SK-N-SH treated with all-trans-retinoic acid at 6 μM for 48 hours (cell line): ENCODE measurements around the gene ACSS3.

Experiments used
- ATAC-seq: fragments of 200-7000 bp; cut with Tn5 transposase; 3 replicates; pipeline ENCODE4 v1.9.1; 2020; ENCODE audit warnings: mild to moderate bottlenecking, moderate library complexity
- ARNTL ChIP-seq: fragments of 450-650 bp; formaldehyde crosslinking; IDR thresholded peaks from 2 replicates; pipeline ENCODE4 v1.5.0; 2020; ENCODE audit warnings: low read depth, mild to moderate bottlenecking, moderate library complexity, borderline replicate concordance
- BACH2 ChIP-seq: fragments of 250-450 bp; sonication (Bioruptor Pico); IDR thresholded peaks from 2 replicates; pipeline ENCODE4 v1.9.0; 2021; ENCODE audit warnings: mild to moderate bottlenecking, borderline replicate concordance
- CSDC2 ChIP-seq: fragments of 250-450 bp; sonication (Bioruptor Pico); IDR thresholded peaks from 2 replicates; pipeline ENCODE4 v1.5.0; 2020; ENCODE audit warnings: mild to moderate bottlenecking, moderate library complexity
- ESRRG ChIP-seq: fragments of 250-450 bp; sonication (Bioruptor Pico); IDR thresholded peaks from 2 replicates; pipeline ENCODE4 v1.6.1; 2021; ENCODE audit warnings: mild to moderate bottlenecking
- GLIS3 ChIP-seq: fragments of 250-450 bp; sonication (Bioruptor Pico); IDR thresholded peaks from 2 replicates; pipeline ENCODE4 v1.5.0; 2020; ENCODE audit warnings: mild to moderate bottlenecking, moderate library complexity
- ISL1 ChIP-seq: fragments of 250-450 bp; sonication (Bioruptor Pico); IDR thresholded peaks from 2 replicates; pipeline ENCODE4 v2.1.2; 2022; ENCODE audit warnings: mild to moderate bottlenecking, moderate library complexity
- OSR1 ChIP-seq: fragments of 250-450 bp; sonication (Bioruptor Pico); IDR thresholded peaks from 2 replicates; pipeline ENCODE4 v1.8.0; 2022; ENCODE audit warnings: moderate library complexity, mild to moderate bottlenecking, inconsistent platforms
- PPARA ChIP-seq: fragments of 250-450 bp; sonication (Bioruptor Pico); IDR thresholded peaks from 2 replicates; pipeline ENCODE4 v1.5.0; 2020; ENCODE audit warnings: mild to moderate bottlenecking, borderline replicate concordance
- SNAI2 ChIP-seq: fragments of 250-450 bp; sonication (Bioruptor Pico); IDR thresholded peaks from 2 replicates; pipeline ENCODE4 v1.5.0; 2020; ENCODE audit warnings: mild to moderate bottlenecking, moderate library complexity
- TCF4 ChIP-seq: fragments of 250-450 bp; sonication (Bioruptor Pico); IDR thresholded peaks from 2 replicates; pipeline ENCODE4 v1.8.0; 2021; ENCODE audit warnings: mild to moderate bottlenecking, moderate library complexity, borderline replicate concordance
- TOX ChIP-seq: fragments of 250-450 bp; sonication (Bioruptor Pico); IDR thresholded peaks from 2 replicates; pipeline ENCODE4 v1.8.0; 2021; ENCODE audit warnings: mild to moderate bottlenecking, moderate library complexity, borderline replicate concordance
- ZC3H10 ChIP-seq: fragments of 250-450 bp; sonication (Bioruptor Pico); IDR thresholded peaks from 2 replicates; pipeline ENCODE4 v1.5.1; 2021; ENCODE audit warnings: mild to moderate bottlenecking, moderate library complexity
- ZFP3 ChIP-seq: fragments of 250-450 bp; sonication (Bioruptor Pico); IDR thresholded peaks from 2 replicates; pipeline ENCODE4 v1.5.0; 2020; ENCODE audit warnings: mild to moderate bottlenecking, moderate library complexity
- ZNF565 ChIP-seq: fragments of 450-650 bp; formaldehyde crosslinking; conservative IDR thresholded peaks from 2 replicates; pipeline ENCODE4 v1.5.0; 2020; ENCODE audit warnings: low read depth, mild to moderate bottlenecking, moderate library complexity
- ZNF70 ChIP-seq: fragments of 450-650 bp; formaldehyde crosslinking; IDR thresholded peaks from 2 replicates; pipeline ENCODE4 v1.5.0; 2020; ENCODE audit warnings: mild to moderate bottlenecking, moderate library complexity
- ZNF8 ChIP-seq: fragments of 450-650 bp; formaldehyde crosslinking; IDR thresholded peaks from 2 replicates; pipeline ENCODE4 v1.5.0; 2020; ENCODE audit warnings: mild to moderate bottlenecking, moderate library complexity
- TF ChIP-seq, protein P1 (sequence below): fragments of 250-450 bp; sonication (Bioruptor Pico); IDR thresholded peaks from 2 replicates; pipeline ENCODE4 v1.5.0; 2020; ENCODE audit warnings: mild to moderate bottlenecking, moderate library complexity
- TF ChIP-seq, protein P2 (sequence below): fragments of 250-450 bp; sonication (Bioruptor Pico); IDR thresholded peaks from 2 replicates; pipeline ENCODE4 v1.8.0; 2020; ENCODE audit warnings: mild to moderate bottlenecking, moderate library complexity, borderline replicate concordance
- TF ChIP-seq, protein P3 (sequence below): fragments of 250-450 bp; sonication (Bioruptor Pico); IDR thresholded peaks from 2 replicates; pipeline ENCODE4 v1.5.1; 2020; ENCODE audit warnings: low read depth, mild to moderate bottlenecking, moderate library complexity
- TF ChIP-seq, protein P4 (sequence below): fragments of 250-450 bp; sonication (Bioruptor Pico); IDR thresholded peaks from 2 replicates; pipeline ENCODE4 v1.5.1; 2021; ENCODE audit warnings: mild to moderate bottlenecking, moderate library complexity
- TF ChIP-seq, protein P5 (sequence below): fragments of 250-450 bp; sonication (Bioruptor Pico); IDR thresholded peaks from 2 replicates; pipeline ENCODE4 v1.8.0; 2021; ENCODE audit warnings: low read depth, mild to moderate bottlenecking, moderate library complexity, borderline replicate concordance

Gene ACSS3

DNA sequence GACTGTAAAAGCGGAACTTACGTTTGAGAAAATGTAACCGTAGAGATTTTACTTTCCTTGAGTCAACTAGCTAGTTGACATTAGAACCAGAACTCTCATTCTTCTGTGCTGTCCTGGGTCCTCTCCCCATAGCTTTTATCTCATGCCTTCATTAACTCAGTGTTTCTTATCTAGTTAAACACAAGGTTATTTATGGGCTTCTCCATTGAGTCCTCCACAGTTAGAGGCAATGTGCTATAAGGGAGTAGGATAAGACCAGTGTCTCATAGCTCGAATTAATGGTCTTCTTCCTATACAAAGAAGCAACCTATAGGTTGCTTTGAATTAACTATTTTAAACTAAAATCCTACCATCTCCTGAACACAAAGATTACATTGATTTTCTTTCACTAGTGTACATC lies 129.8 kb downstream of the ACSS3 start:
- TF ChIP-seq ZNF70 (no peak), ZFP3 (CRISPR knock-in tag) (no peak), OSR1 (CRISPR knock-in tag) (no peak), TCF4 (CRISPR knock-in tag) (no peak), ESRRG (CRISPR knock-in tag) (no peak), PPARA (no peak), ZC3H10 (CRISPR knock-in tag) (no peak)
- TF ChIP-seq, protein P1, sequence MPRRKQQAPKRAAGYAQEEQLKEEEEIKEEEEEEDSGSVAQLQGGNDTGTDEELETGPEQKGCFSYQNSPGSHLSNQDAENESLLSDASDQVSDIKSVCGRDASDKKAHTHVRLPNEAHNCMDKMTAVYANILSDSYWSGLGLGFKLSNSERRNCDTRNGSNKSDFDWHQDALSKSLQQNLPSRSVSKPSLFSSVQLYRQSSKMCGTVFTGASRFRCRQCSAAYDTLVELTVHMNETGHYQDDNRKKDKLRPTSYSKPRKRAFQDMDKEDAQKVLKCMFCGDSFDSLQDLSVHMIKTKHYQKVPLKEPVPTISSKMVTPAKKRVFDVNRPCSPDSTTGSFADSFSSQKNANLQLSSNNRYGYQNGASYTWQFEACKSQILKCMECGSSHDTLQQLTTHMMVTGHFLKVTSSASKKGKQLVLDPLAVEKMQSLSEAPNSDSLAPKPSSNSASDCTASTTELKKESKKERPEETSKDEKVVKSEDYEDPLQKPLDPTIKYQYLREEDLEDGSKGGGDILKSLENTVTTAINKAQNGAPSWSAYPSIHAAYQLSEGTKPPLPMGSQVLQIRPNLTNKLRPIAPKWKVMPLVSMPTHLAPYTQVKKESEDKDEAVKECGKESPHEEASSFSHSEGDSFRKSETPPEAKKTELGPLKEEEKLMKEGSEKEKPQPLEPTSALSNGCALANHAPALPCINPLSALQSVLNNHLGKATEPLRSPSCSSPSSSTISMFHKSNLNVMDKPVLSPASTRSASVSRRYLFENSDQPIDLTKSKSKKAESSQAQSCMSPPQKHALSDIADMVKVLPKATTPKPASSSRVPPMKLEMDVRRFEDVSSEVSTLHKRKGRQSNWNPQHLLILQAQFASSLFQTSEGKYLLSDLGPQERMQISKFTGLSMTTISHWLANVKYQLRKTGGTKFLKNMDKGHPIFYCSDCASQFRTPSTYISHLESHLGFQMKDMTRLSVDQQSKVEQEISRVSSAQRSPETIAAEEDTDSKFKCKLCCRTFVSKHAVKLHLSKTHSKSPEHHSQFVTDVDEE (CRISPR knock-in tag): no peak
- TF ChIP-seq, protein P2, sequence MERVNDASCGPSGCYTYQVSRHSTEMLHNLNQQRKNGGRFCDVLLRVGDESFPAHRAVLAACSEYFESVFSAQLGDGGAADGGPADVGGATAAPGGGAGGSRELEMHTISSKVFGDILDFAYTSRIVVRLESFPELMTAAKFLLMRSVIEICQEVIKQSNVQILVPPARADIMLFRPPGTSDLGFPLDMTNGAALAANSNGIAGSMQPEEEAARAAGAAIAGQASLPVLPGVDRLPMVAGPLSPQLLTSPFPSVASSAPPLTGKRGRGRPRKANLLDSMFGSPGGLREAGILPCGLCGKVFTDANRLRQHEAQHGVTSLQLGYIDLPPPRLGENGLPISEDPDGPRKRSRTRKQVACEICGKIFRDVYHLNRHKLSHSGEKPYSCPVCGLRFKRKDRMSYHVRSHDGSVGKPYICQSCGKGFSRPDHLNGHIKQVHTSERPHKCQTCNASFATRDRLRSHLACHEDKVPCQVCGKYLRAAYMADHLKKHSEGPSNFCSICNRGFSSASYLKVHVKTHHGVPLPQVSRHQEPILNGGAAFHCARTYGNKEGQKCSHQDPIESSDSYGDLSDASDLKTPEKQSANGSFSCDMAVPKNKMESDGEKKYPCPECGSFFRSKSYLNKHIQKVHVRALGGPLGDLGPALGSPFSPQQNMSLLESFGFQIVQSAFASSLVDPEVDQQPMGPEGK (CRISPR knock-in tag): no peak
- TF ChIP-seq, protein P3, sequence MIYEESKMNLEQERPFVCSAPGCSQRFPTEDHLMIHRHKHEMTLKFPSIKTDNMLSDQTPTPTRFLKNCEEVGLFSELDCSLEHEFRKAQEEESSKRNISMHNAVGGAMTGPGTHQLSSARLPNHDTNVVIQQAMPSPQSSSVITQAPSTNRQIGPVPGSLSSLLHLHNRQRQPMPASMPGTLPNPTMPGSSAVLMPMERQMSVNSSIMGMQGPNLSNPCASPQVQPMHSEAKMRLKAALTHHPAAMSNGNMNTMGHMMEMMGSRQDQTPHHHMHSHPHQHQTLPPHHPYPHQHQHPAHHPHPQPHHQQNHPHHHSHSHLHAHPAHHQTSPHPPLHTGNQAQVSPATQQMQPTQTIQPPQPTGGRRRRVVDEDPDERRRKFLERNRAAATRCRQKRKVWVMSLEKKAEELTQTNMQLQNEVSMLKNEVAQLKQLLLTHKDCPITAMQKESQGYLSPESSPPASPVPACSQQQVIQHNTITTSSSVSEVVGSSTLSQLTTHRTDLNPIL: no peak
- ATAC-seq: no peak

DNA sequence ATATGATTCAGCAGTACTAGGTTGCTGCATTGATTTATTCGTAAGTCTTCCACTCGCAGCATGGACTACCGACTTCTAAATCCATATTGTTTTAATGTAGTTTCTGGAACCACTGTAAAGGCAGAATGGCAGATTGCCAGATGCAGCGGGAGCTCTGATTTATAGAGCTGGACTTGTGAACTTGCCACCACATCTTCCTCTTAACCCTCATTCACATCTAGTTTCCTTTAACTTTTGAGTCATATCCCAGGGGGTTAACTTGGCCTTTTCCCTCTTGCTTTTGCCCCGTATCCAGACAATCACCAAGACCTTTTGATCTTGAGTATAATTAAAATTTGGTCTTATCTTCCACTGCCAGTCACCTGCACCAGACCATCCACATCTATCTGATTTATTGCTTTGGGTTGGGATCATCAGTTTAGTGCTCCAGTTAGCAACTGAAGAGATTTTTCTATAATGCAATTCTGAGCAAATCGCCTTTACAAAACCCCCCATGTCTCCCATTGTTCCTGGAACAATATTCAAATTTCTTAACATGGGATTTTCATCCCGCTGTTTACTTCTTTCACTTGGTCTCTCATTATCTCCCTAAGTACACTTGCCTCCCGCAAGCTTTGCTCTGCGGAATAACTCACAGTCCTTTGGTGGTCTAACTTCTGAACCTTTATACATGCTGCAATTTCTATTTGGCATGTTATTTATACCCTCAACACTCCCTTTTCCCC lies 130.5 kb downstream of the ACSS3 start:
- ATAC-seq: no peak
- TF ChIP-seq GLIS3 (CRISPR knock-in tag): no peak
- no peak for TF ChIP-seq PPARA
- TF ChIP-seq, protein P1 (CRISPR knock-in tag): no peak
- TF ChIP-seq ZC3H10 (CRISPR knock-in tag): no peak
- no peak for TF ChIP-seq CSDC2 (CRISPR knock-in tag)
- TF ChIP-seq, protein P4, sequence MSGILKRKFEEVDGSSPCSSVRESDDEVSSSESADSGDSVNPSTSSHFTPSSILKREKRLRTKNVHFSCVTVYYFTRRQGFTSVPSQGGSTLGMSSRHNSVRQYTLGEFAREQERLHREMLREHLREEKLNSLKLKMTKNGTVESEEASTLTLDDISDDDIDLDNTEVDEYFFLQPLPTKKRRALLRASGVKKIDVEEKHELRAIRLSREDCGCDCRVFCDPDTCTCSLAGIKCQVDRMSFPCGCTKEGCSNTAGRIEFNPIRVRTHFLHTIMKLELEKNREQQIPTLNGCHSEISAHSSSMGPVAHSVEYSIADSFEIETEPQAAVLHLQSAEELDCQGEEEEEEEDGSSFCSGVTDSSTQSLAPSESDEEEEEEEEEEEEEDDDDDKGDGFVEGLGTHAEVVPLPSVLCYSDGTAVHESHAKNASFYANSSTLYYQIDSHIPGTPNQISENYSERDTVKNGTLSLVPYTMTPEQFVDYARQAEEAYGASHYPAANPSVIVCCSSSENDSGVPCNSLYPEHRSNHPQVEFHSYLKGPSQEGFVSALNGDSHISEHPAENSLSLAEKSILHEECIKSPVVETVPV: no peak
- no peak for TF ChIP-seq ESRRG (CRISPR knock-in tag)
- TF ChIP-seq ARNTL (CRISPR knock-in tag): no peak
- TF ChIP-seq, protein P2 (CRISPR knock-in tag): no peak
- no peak for TF ChIP-seq ISL1 (CRISPR knock-in tag)
- no peak for TF ChIP-seq ZNF565 (CRISPR knock-in tag)
- TF ChIP-seq TOX: no peak
- TF ChIP-seq, protein P5, sequence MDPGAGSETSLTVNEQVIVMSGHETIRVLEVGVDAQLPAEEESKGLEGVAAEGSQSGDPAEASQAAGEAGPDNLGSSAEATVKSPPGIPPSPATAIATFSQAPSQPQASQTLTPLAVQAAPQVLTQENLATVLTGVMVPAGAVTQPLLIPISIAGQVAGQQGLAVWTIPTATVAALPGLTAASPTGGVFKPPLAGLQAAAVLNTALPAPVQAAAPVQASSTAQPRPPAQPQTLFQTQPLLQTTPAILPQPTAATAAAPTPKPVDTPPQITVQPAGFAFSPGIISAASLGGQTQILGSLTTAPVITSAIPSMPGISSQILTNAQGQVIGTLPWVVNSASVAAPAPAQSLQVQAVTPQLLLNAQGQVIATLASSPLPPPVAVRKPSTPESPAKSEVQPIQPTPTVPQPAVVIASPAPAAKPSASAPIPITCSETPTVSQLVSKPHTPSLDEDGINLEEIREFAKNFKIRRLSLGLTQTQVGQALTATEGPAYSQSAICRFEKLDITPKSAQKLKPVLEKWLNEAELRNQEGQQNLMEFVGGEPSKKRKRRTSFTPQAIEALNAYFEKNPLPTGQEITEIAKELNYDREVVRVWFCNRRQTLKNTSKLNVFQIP: no peak
- TF ChIP-seq ZFP3 (CRISPR knock-in tag): no peak
- no peak for TF ChIP-seq SNAI2 (CRISPR knock-in tag)
- TF ChIP-seq BACH2 (CRISPR knock-in tag): no peak
- TF ChIP-seq, protein P3: no peak
- TF ChIP-seq ZNF8: no peak
